ENCODE results near the gene USP1.

The USP1 gene

DNA sequence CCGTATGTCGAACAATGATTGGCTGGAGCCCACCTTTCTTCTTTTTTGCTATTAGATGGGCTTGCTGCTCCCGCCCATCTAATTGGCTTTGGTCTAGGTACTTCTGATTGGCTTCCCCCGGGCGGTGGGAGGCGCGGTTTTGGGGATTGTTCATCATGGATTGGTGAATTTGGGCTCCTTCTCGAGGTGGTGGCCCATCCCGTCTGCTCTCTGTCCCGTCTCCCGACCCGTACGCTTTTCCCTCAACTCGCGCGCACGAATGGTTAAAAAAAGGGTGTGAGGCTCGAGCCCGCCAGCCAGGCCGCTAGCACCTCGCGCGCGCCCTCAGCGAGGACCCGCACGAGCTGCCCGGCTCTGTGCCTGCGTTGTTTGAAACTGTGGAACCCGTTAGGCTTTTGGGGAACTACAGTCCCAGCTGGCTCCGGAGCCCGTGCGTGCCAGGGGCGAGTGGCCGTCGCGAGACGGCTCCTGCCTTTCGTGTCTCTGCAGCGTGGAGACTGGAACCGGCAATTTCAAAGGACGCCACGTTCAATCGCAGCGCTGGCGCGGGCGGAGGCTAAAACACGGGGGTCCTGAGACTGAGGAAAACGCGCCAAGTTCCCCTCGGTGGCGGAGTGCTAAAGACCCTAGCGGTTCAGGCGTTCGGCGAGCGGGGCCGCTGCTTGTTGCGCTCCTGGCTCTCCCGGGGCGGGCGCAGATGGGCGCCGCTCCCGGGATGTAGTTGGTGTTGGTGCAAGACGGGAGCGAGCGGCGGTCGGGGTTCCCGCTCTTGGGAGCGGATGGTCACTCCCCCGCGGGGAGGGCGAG is at the start of gene USP1:
USP1 (plus strand) TSS at position 584 of the 807 bp plus-strand sequence. CDS start 2,819 bp downstream, outside the sequence.
- TF ChIP-seq, protein P1, sequence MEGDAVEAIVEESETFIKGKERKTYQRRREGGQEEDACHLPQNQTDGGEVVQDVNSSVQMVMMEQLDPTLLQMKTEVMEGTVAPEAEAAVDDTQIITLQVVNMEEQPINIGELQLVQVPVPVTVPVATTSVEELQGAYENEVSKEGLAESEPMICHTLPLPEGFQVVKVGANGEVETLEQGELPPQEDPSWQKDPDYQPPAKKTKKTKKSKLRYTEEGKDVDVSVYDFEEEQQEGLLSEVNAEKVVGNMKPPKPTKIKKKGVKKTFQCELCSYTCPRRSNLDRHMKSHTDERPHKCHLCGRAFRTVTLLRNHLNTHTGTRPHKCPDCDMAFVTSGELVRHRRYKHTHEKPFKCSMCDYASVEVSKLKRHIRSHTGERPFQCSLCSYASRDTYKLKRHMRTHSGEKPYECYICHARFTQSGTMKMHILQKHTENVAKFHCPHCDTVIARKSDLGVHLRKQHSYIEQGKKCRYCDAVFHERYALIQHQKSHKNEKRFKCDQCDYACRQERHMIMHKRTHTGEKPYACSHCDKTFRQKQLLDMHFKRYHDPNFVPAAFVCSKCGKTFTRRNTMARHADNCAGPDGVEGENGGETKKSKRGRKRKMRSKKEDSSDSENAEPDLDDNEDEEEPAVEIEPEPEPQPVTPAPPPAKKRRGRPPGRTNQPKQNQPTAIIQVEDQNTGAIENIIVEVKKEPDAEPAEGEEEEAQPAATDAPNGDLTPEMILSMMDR (IDR thresholded peaks at IDR 0.05; ENCODE audit: insufficient read depth, low read depth, low read length, missing control alignments) = no peak
- peak within 1 kb of the TSS; percentile 92 for H3K4me3 ChIP-seq (ENCODE audit: low read length)
- no peak for DNase-seq (ENCODE audit: low read depth)

GRCh38 chr1:62389531-62389930 is 47.3 kb upstream of the USP1 start:
- peak; percentile 71 for DNase-seq (ENCODE audit: low read depth)
- H3K4me3 ChIP-seq (ENCODE audit: low read length) = no peak overlapping the region
- TF ChIP-seq, protein P1 (IDR thresholded peaks at IDR 0.05; ENCODE audit: insufficient read depth, low read depth, low read length, missing control alignments) = no peak

DNA sequence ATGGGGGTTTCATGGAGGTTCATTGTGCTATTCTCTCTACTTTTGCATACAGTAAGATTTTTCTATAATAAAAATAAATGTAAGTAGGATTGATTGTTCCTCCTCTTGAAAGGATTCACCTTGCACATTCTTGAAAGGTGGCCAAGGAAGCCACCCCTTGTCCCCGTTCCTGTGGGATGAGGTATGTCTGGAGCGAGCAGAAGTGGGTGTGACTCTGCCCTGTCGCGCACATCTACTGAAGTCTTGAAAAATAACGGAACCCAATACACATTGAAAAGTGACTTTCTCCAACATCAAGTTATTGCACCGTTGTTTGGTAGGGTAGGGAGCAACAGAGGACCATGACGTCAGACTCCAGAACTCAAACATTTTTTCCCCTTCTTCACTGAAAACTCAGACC is 46.8 kb upstream of the USP1 start:
- TF ChIP-seq, protein P1 (IDR thresholded peaks at IDR 0.05; ENCODE audit: insufficient read depth, low read depth, low read length, missing control alignments) = no peak
- no peak for DNase-seq (ENCODE audit: low read depth)

GRCh38 chr1:62391369-62391971 is 45.4 kb upstream of the USP1 start:
- no peak for DNase-seq (ENCODE audit: low read depth)
- TF ChIP-seq, protein P1 (IDR thresholded peaks at IDR 0.05; ENCODE audit: insufficient read depth, low read depth, low read length, missing control alignments) = peak; percentile 52

More for the DNA sequence above, 46.8 kb upstream of the USP1 start:
- no peak overlapping the region for H3K4me3 ChIP-seq (ENCODE audit: low read length)

DNA sequence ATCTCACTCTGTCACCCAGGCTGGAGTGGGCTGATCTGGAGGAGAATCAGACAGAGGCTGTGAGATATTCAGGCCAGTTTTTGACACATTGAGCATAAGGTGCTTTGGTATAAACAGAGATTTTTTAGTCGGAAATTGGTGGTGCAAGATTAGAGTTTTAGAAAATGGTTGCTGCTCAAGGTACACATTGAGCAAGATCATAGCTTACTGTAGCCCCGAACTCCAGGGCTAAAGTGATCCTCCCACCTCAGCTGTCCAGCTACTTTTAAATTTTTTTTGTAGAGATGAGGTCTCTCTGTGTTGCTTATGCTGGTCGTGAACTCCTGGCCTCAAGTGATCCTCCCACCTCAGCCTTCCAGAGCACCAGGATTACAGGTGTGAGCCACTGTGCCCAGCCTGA is 43.9 kb upstream of the USP1 start:
- TF ChIP-seq, protein P1 (IDR thresholded peaks at IDR 0.05; ENCODE audit: insufficient read depth, low read depth, low read length, missing control alignments) = no peak

More at GRCh38 chr1:62391369-62391971, 45.4 kb upstream of the USP1 start:
- H3K4me3 ChIP-seq (ENCODE audit: low read length) = no peak overlapping the region

GRCh38 chr1:62394646-62395045 is 42.2 kb upstream of the USP1 start:
- H3K4me3 ChIP-seq (ENCODE audit: low read length) = no peak overlapping the region
- TF ChIP-seq, protein P1 (IDR thresholded peaks at IDR 0.05; ENCODE audit: insufficient read depth, low read depth, low read length, missing control alignments) = no peak
- no peak for DNase-seq (ENCODE audit: low read depth)

More for the DNA sequence above, 43.9 kb upstream of the USP1 start:
- no peak for DNase-seq (ENCODE audit: low read depth)
- H3K4me3 ChIP-seq (ENCODE audit: low read length) = no peak overlapping the region

All from epithelial cell of esophagus (primary cell).